Cardiac fibroblast (primary cell): Measurements from ENCODE around the gene GIMAP4.
"Not testable (repeated sequence)": the region's sequence is repeated elsewhere in the genome, so short reads cannot be mapped to it uniquely, and the experiment has no call there.

Experiments
- DNase-seq, 2 donors: peaks; one replicate each; pipeline versions ENCODE4 v3.0.0 to v3.0.0-alpha.2; 2010; ENCODE audit warnings: low read depth in 2 of 2
- H3K4me3 ChIP-seq, 2 donors: replicated peaks in 1 of 2; 1 replicate in 1 of 2; 2 replicates in 1 of 2; pipeline ENCODE4 v1.5.1; 2011; ENCODE audit warnings: low read depth in 2 of 2, low read length in 2 of 2, mild to moderate bottlenecking in 2 of 2, moderate library complexity in 1 of 2
- CTCF ChIP-seq: IDR thresholded peaks from one replicate; pipeline ENCODE4 v1.5.1; 2011; ENCODE audit warnings: low read depth, mild to moderate bottlenecking, low read length, inconsistent platforms

GIMAP4 gene

DNA sequence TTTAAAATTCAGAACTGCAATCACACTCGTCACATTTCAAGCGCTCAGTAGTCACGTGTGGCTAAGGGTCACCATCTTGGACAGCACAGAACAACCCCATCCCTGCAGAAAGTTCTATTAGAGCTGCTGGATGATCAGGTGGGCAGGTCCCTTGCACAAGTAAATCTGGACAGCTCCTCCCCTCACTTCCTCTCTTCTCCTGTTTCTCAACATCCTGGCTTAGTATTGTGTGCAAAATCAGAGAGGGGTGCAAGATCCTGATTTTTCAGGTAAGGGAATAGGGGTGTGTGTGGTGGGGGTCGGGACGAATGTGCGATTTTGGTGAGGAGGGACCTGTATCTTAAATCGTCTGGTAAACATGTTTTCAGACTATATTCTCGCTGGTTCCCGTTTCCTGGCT lies at the start of gene GIMAP4:
TSS of gene GIMAP4 (plus strand) at position 222 of the 400 bp plus-strand sequence. CDS start 2,512 bp downstream, outside the sequence.
- TF ChIP-seq CTCF = no peak
- no peak for DNase-seq
- H3K4me3 ChIP-seq = no peak within 1 kb of the TSS

GRCh38 chr7:150519310-150519709 lies 47.9 kb upstream of the GIMAP4 start:
- no peak for TF ChIP-seq CTCF
- no peak overlapping the region for H3K4me3 ChIP-seq
- DNase-seq = no peak

DNA sequence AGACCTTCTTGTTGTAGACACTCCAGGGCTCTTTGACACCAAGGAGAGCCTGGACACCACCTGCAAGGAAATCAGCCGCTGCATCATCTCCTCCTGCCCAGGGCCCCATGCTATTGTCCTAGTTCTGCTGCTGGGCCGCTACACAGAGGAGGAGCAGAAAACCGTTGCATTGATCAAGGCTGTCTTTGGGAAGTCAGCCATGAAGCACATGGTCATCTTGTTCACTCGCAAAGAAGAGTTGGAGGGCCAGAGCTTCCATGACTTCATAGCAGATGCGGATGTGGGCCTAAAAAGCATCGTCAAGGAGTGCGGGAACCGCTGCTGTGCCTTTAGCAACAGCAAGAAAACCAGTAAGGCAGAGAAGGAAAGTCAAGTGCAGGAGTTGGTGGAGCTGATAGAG lies 47.0 kb upstream of the GIMAP4 start:
- DNase-seq = no peak
- no peak overlapping the region for H3K4me3 ChIP-seq
- no peak for TF ChIP-seq CTCF

- not testable (repeated sequence) for H3K4me3 ChIP-seq, DNase-seq
Measured at GRCh38 chr7:150522931-150523330, 44.3 kb upstream of the GIMAP4 start.

GRCh38 chr7:150524018-150524417 lies 43.2 kb upstream of the GIMAP4 start:
- no peak overlapping the region for H3K4me3 ChIP-seq
- DNase-seq = no peak
- TF ChIP-seq CTCF = no peak

- no peak for TF ChIP-seq CTCF
- DNase-seq = no peak
- no peak overlapping the region for H3K4me3 ChIP-seq
Measured at GRCh38 chr7:150531704-150532103, 35.5 kb upstream of the GIMAP4 start.

- no peak overlapping the region for H3K4me3 ChIP-seq
- no peak for DNase-seq
- TF ChIP-seq CTCF = no peak
Measured at GRCh38 chr7:150538259-150538658, 28.9 kb upstream of the GIMAP4 start.

DNA sequence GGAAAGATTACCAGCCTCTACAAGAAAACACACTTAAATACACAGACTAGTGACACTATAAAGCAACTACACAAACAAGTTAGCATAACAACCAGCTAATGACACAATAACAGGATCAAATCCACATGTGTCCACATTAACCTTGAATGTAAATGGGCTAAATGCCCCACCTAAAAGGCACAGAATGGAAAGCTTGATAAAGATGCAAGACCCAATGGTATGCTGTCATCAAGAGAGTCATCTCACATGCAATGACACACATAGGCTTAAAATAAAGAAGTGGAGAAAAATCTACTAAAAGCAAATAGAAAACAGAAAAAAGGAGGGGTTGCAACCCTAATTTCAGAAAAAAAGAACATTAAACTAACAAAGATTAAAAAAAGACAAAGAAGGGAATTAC lies 14.0 kb upstream of the GIMAP4 start:
- H3K4me3 ChIP-seq = no peak overlapping the region
- no peak for DNase-seq
- TF ChIP-seq CTCF = no peak
